Measurements from ENCODE around the gene CORIN.

CORIN gene

GRCh38 chr4:47837908-47838294 lies at the start of gene CORIN:
TSS of gene CORIN (minus strand) at chr4:47838067. CDS start at chr4:47837949, 118 bp downstream.
- DNase-seq, result no peak

GRCh38 chr4:47882228-47882627 lies 44.4 kb upstream of the CORIN start:
- DNase-seq, result no peak

GRCh38 chr4:47879458-47879857 lies 41.6 kb upstream of the CORIN start:
- no peak for DNase-seq

GRCh38 chr4:47876784-47877546 lies 39.1 kb upstream of the CORIN start:
- DNase-seq, result no peak

GRCh38 chr4:47876310-47876709 lies 38.4 kb upstream of the CORIN start:
- no peak for DNase-seq

GRCh38 chr4:47873877-47874541 lies 36.1 kb upstream of the CORIN start:
- no peak for DNase-seq

GRCh38 chr4:47863486-47863885 lies 25.6 kb upstream of the CORIN start:
- no peak for DNase-seq

- DNase-seq, result no peak
Measured at GRCh38 chr4:47862297-47862696, 24.4 kb upstream of the CORIN start.

GRCh38 chr4:47860305-47860704 lies 22.4 kb upstream of the CORIN start:
- no peak for DNase-seq

GRCh38 chr4:47858006-47858405 lies 20.1 kb upstream of the CORIN start:
- no peak for DNase-seq

GRCh38 chr4:47856713-47857112 lies 18.8 kb upstream of the CORIN start:
- no peak for DNase-seq

GRCh38 chr4:47855350-47855749 lies 17.5 kb upstream of the CORIN start:
- no peak for DNase-seq

- no peak for DNase-seq
Measured at GRCh38 chr4:47852136-47852535, 14.3 kb upstream of the CORIN start.

- no peak for DNase-seq
Measured at GRCh38 chr4:47849466-47849865, 11.6 kb upstream of the CORIN start.

- DNase-seq, result no peak
Measured at GRCh38 chr4:47848041-47848440, 10.2 kb upstream of the CORIN start.

GRCh38 chr4:47842985-47843384 lies 5.1 kb upstream of the CORIN start:
- DNase-seq, result no peak

GRCh38 chr4:47840291-47840690 lies 2.4 kb upstream of the CORIN start:
- no peak for DNase-seq

GRCh38 chr4:47839259-47839658 lies 1.4 kb upstream of the CORIN start:
- DNase-seq, result no peak

- no peak for DNase-seq
Measured at GRCh38 chr4:47838445-47838844, 578 bp upstream of the CORIN start.

- DNase-seq, result peak; percentile 1
Measured at GRCh38 chr4:47837094-47837907, 566 bp downstream of the CORIN start.

GRCh38 chr4:47836641-47837093 lies 1.2 kb downstream of the CORIN start:
- peak; percentile 29 for DNase-seq

GRCh38 chr4:47835494-47835893 lies 2.4 kb downstream of the CORIN start:
- DNase-seq, result no peak

- DNase-seq, result peak; percentile 36
Measured at GRCh38 chr4:47831026-47831679, 6.7 kb downstream of the CORIN start.

Data from NCI-H2171 (cell line).